CD4-positive, alpha-beta T cell (primary cell): ENCODE measurements around the gene GOLT1A. TPM values are rescaled to one million over a fixed set of nuclear protein-coding genes. Genes with fewer than 3 reads are reported as not detected.

Experiments used
- ATAC-seq: fragments of 200-7000 bp; cut with Tn5 transposase; one replicate; pipeline ENCODE4 v1.10.0; 2022; ENCODE audit warnings: mild to moderate bottlenecking; ENCODE audit not compliant: poor library complexity
- CTCF ChIA-PET: fragments of 350-600 bp; sonication (Branson Sonifier 250); formaldehyde crosslinking; loops from one replicate; lab custom pipeline; 2021; ENCODE audit warnings: antibody characterized with exemption, inconsistent platforms; lab: Charles Lee
- POLR2A ChIA-PET: fragments of 350-600 bp; sonication (Branson Sonifier 250); formaldehyde crosslinking; loops from one replicate; lab custom pipeline; 2021; ENCODE audit warnings: antibody characterized with exemption, inconsistent platforms; lab: Charles Lee
- DNase-seq, 14 experiments: peaks; one replicate each; pipeline ENCODE4 v3.0.0-alpha.2; 2013 to 2020; ENCODE audit warnings: mixed read lengths in 2 of 14
- H3K27ac ChIP-seq, 2 donors: one replicate each; pipeline versions ENCODE4 v1.5.1 to v1.7.0; 2013; ENCODE audit warnings: low read length in 2 of 2, low read depth in 1 of 2, mild to moderate bottlenecking in 1 of 2
- H3K27me3 ChIP-seq, 2 experiments: 1 replicate in 1 of 2; 2 replicates in 1 of 2; pipeline versions ENCODE4 v1.6.1 to v1.7.0; 2013; ENCODE audit warnings: low read length in 2 of 2, control low read depth in 1 of 2, mild to moderate bottlenecking in 1 of 2, moderate library complexity in 1 of 2; ENCODE audit not compliant: insufficient read depth in 2 of 2, control insufficient read depth in 1 of 2
- H3K36me3 ChIP-seq: one replicate; pipeline ENCODE4 v1.6.1; 2013; ENCODE audit warnings: low read length, control low read depth; ENCODE audit not compliant: insufficient read depth
- H3K4me1 ChIP-seq: one replicate; pipeline ENCODE4 v1.6.1; 2013; ENCODE audit warnings: low read length, control low read depth; ENCODE audit not compliant: insufficient read depth
- H3K4me3 ChIP-seq: one replicate; pipeline ENCODE4 v1.5.1; 2013; ENCODE audit warnings: mild to moderate bottlenecking, low read length, moderate library complexity
- H3K9me3 ChIP-seq, 2 experiments: 1 replicate in 1 of 2; 2 replicates in 1 of 2; pipeline versions ENCODE4 v1.6.1 to v1.7.0; 2013; ENCODE audit warnings: low read length in 2 of 2, mild to moderate bottlenecking in 2 of 2, control low read depth in 1 of 2, moderate library complexity in 1 of 2; ENCODE audit not compliant: control insufficient read depth in 1 of 2, insufficient read depth in 1 of 2
- H3K27ac Mint-ChIP-seq: one replicate; pipeline ENCODE4 v1.8.0; 2020; ENCODE audit warnings: mixed read lengths
- H3K27me3 Mint-ChIP-seq: one replicate; pipeline ENCODE4 v1.8.0; 2021; ENCODE audit warnings: mixed read lengths
- H3K36me3 Mint-ChIP-seq: one replicate; pipeline ENCODE4 v1.8.0; 2021; ENCODE audit warnings: low read depth, mixed read lengths
- H3K4me1 Mint-ChIP-seq: one replicate; pipeline ENCODE4 v1.8.0; 2021; ENCODE audit warnings: low read depth, mixed read lengths
- H3K4me3 Mint-ChIP-seq: one replicate; pipeline ENCODE4 v1.8.0; 2020; ENCODE audit warnings: mild to moderate bottlenecking, mixed read lengths
- H3K9me3 Mint-ChIP-seq: one replicate; pipeline ENCODE4 v1.8.0; 2020; ENCODE audit warnings: mixed read lengths
- intact Hi-C, 2 experiments: fragments of 100-400 bp; cut with DNase I in 1 of 2; cut with micrococcal nuclease in 1 of 2; formaldehyde crosslinking; loops; one replicate each; pipeline versions ENCODE4 v1.15.1 to v1.9.0; 2023 to 2025; cut with DNase I, micrococcal nuclease
- total RNA-seq, 174 experiments: library from RNA in 2 of 174; stranded (reverse) in 2 of 174; gene quantifications; one replicate each; pipeline ENCODE4 v1.2.3 and lab custom pipeline; 2021 to 2026
- TF ChIP-seq, protein P1 (sequence below): fragments of 200-600 bp; IDR thresholded peaks from one replicate; pipeline ENCODE4 v1.8.0; 2022; ENCODE audit warnings: antibody characterized with exemption, mild to moderate bottlenecking

Gene GOLT1A
- total RNA-seq, 2 experiments from 2014 or later, result 0.30 TPM; not detected in 1

DNA sequence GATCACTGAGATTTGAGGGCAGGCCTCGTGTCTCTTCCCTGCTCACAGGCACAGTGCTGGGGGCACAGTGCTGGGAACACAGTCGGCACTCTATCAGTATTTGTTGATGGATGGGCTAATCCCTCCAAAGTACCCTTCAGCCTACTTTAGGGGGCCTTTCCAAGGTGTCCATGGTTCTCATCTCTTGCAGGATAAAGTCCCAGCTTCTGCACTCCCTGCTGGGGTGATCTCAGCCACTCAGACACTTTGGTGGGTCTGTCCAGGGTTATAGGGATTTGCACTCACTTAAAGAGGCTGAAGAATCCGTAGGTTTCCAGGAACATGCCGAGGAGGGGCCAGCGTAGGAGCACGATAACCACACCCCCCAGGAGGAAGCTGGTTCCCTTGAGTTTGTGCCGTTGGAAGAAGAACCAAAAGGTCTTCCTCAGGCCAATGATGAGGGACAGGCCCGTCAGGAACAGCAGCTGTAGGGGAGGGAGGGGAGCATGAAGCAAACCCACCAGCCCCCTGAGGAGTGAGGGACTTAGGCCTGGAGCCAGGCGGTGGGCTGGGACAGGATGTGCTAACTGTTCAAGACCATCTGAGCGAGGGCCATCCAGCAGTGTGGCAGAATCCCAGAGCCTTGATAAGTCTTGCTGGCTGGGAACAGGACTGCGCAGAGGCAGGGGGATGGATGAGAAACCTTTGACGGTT lies 12.3 kb downstream of the GOLT1A start:
- no peaks in the 10 kb centered on the region for H3K9me3 ChIP-seq
- peaks cover under 1 to 5% of the 10 kb centered on the region in 2 experiments for H3K27me3 ChIP-seq
- peaks cover 49% of the 10 kb centered on the region for H3K27me3 Mint-ChIP-seq
- TF ChIP-seq, protein P1, sequence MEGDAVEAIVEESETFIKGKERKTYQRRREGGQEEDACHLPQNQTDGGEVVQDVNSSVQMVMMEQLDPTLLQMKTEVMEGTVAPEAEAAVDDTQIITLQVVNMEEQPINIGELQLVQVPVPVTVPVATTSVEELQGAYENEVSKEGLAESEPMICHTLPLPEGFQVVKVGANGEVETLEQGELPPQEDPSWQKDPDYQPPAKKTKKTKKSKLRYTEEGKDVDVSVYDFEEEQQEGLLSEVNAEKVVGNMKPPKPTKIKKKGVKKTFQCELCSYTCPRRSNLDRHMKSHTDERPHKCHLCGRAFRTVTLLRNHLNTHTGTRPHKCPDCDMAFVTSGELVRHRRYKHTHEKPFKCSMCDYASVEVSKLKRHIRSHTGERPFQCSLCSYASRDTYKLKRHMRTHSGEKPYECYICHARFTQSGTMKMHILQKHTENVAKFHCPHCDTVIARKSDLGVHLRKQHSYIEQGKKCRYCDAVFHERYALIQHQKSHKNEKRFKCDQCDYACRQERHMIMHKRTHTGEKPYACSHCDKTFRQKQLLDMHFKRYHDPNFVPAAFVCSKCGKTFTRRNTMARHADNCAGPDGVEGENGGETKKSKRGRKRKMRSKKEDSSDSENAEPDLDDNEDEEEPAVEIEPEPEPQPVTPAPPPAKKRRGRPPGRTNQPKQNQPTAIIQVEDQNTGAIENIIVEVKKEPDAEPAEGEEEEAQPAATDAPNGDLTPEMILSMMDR, result no peak
- DNase-seq (no peak), ATAC-seq (no peak)
- ChIA-PET CTCF (no interaction called here), POLR2A (no interaction called here)
- H3K36me3 Mint-ChIP-seq, result no peaks in the 10 kb centered on the region
- no peak overlapping the region for H3K4me3 Mint-ChIP-seq
- peaks cover 12% of the 10 kb centered on the region for H3K4me1 Mint-ChIP-seq
- H3K4me1 ChIP-seq, result no peaks in the 10 kb centered on the region
- intact Hi-C loops, result no loop called here
- no peak overlapping the region for H3K27ac Mint-ChIP-seq
- no peak overlapping the region for H3K27ac ChIP-seq
- H3K9me3 Mint-ChIP-seq, result no peaks in the 10 kb centered on the region
- H3K36me3 ChIP-seq, result no peaks in the 10 kb centered on the region
- no peak overlapping the region for H3K4me3 ChIP-seq

GRCh38 chr1:204199579-204199978 lies 14.2 kb downstream of the GOLT1A start:
- ATAC-seq (no peak), DNase-seq (no peak)
- ChIA-PET CTCF (no interaction called here), POLR2A (no interaction called here)
- Histone ChIP-seq H3K4me1 (peaks cover 3% of the 10 kb centered on the region), H3K9me3 (no peaks in the 10 kb centered on the region), H3K36me3 (no peaks in the 10 kb centered on the region), H3K27ac (no peak overlapping the region), H3K4me3 (no peak overlapping the region), H3K27me3 (no peaks in the 10 kb centered on the region)
- H3K36me3 Mint-ChIP-seq, result no peaks in the 10 kb centered on the region
- H3K4me1 Mint-ChIP-seq, result peaks cover 8% of the 10 kb centered on the region
- H3K4me3 Mint-ChIP-seq, result no peak overlapping the region
- no peak overlapping the region for H3K27ac Mint-ChIP-seq
- H3K9me3 Mint-ChIP-seq, result no peaks in the 10 kb centered on the region
- TF ChIP-seq, protein P1, result no peak
- peaks cover 30% of the 10 kb centered on the region for H3K27me3 Mint-ChIP-seq
- intact Hi-C loops, result no loop called here

- Histone ChIP-seq H3K4me3 (no peak overlapping the region), H3K9me3 (no peaks in the 10 kb centered on the region), H3K4me1 (peaks cover 4% of the 10 kb centered on the region), H3K27me3 (no peaks in the 10 kb centered on the region), H3K36me3 (no peaks in the 10 kb centered on the region), H3K27ac (no peak overlapping the region)
- ChIA-PET CTCF (interaction anchor here (1.2 kb wide), 1 partner anchor 9 kb away, joined by 3 read pairs; no protein-coding TSS in a partner anchor), POLR2A (no interaction called here)
- no peak for DNase-seq
- TF ChIP-seq, protein P1, result no peak
- no peak overlapping the region for H3K27ac Mint-ChIP-seq
- no peaks in the 10 kb centered on the region for H3K9me3 Mint-ChIP-seq
- H3K36me3 Mint-ChIP-seq, result no peaks in the 10 kb centered on the region
- no peak overlapping the region for H3K4me3 Mint-ChIP-seq
- H3K27me3 Mint-ChIP-seq, result peaks cover 22% of the 10 kb centered on the region
- peak; percentile 46 for ATAC-seq
- peaks cover 12% of the 10 kb centered on the region for H3K4me1 Mint-ChIP-seq
- intact Hi-C loops, result no loop called here
Observed at GRCh38 chr1:204198348-204199340, 15.1 kb downstream of the GOLT1A start.
